HL-60 (cell line): ENCODE results near the gene DLX2.

Experiments used
- DNase-seq, 2 experiments: peaks; one replicate each; pipeline ENCODE4 v3.0.0-alpha.2; 2010 to 2020; ENCODE audit warnings: low read depth in 1 of 2, low spot score in 1 of 2
- H3K27ac ChIP-seq: fragments of 250-450 bp; sonication (Bioruptor Pico); replicated peaks from 2 replicates; pipeline ENCODE4 v1.5.1; 2020; ENCODE audit warnings: mild to moderate bottlenecking, moderate library complexity
- H3K27me3 ChIP-seq: fragments of 250-450 bp; sonication (Bioruptor Pico); 2 replicates; pipeline ENCODE4 v1.5.1; 2021; ENCODE audit warnings: mild to moderate bottlenecking, moderate library complexity; ENCODE audit not compliant: insufficient read depth, poor library complexity, severe bottlenecking
- H3K4me3 ChIP-seq: replicated peaks from 2 replicates; pipeline ENCODE4 v1.5.1; 2011; ENCODE audit warnings: mild to moderate bottlenecking, control low read depth, low read length; ENCODE audit not compliant: insufficient read depth
- GABPA ChIP-seq: IDR thresholded peaks from 2 replicates; pipeline ENCODE4 v1.6.1; 2012; ENCODE audit warnings: low read depth
- POLR2AphosphoS5 ChIP-seq: IDR thresholded peaks from 2 replicates; pipeline ENCODE4 v1.6.1; 2012; ENCODE audit warnings: low read depth
- REST ChIP-seq: IDR thresholded peaks from 2 replicates; pipeline ENCODE4 v1.6.1; 2012; ENCODE audit warnings: low read depth; ENCODE audit not compliant: insufficient replicate concordance
- SPI1 ChIP-seq: IDR thresholded peaks from 2 replicates; pipeline ENCODE4 v1.6.1; 2012; ENCODE audit warnings: low read depth, mild to moderate bottlenecking, borderline replicate concordance
- TF ChIP-seq, protein P1 (sequence below): IDR thresholded peaks from one replicate; pipeline ENCODE4 v1.5.1; 2011; ENCODE audit warnings: low read length, control low read depth, inconsistent platforms; ENCODE audit not compliant: insufficient read depth

The DLX2 gene

DNA sequence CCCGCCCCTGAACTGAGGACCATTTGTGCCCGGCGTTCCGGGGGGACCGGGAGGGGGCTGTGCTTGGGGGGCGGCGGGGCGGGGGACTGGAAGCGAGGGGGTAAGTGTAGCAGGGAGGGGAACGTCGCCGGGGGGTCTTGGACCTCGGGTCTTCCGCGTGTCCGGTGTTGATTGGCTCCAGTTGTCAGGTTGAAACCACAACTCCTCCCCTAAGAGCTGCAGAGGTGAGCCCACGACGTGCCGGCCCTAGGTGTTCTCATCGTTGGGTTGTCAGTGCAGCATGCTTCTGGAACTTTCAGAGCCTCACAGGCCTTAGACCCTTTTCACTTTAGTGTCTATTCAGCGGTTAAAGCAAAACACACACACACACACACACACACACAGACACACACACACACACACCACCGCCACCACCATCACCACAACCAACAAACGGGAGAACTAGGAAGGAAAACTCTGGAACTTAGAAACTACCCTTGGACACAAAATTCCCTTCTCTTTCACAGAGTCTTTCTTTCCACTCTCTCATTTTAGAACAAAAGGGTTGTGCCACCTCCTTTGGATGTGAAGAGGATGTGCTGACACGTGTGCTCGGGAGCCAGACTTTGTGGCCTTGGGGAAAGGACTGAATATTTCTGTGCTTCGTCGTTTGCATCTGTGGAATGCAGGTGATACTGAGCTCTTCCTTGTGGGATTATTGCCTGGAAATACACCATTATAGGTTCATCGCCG lies 6.7 kb upstream of the DLX2 start:
- TF ChIP-seq POLR2AphosphoS5 (no peak), REST (no peak), SPI1 (no peak), GABPA (no peak)
- TF ChIP-seq, protein P1, sequence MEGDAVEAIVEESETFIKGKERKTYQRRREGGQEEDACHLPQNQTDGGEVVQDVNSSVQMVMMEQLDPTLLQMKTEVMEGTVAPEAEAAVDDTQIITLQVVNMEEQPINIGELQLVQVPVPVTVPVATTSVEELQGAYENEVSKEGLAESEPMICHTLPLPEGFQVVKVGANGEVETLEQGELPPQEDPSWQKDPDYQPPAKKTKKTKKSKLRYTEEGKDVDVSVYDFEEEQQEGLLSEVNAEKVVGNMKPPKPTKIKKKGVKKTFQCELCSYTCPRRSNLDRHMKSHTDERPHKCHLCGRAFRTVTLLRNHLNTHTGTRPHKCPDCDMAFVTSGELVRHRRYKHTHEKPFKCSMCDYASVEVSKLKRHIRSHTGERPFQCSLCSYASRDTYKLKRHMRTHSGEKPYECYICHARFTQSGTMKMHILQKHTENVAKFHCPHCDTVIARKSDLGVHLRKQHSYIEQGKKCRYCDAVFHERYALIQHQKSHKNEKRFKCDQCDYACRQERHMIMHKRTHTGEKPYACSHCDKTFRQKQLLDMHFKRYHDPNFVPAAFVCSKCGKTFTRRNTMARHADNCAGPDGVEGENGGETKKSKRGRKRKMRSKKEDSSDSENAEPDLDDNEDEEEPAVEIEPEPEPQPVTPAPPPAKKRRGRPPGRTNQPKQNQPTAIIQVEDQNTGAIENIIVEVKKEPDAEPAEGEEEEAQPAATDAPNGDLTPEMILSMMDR = no peak
- H3K27me3 ChIP-seq = peaks cover 7% of the 10 kb centered on the region

GRCh38 chr2:172108587-172108930 lies 5.9 kb upstream of the DLX2 start:
- no peak for DNase-seq
- Histone ChIP-seq H3K4me3 (no peak overlapping the region), H3K27ac (no peak overlapping the region), H3K27me3 (peaks cover 7% of the 10 kb centered on the region)
- TF ChIP-seq SPI1 (no peak), REST (no peak)
- TF ChIP-seq, protein P1 = no peak

More for the DNA sequence above, 6.7 kb upstream of the DLX2 start:
- no peak overlapping the region for H3K4me3 ChIP-seq
- DNase-seq = no peak
- H3K27ac ChIP-seq = no peak overlapping the region

DNA sequence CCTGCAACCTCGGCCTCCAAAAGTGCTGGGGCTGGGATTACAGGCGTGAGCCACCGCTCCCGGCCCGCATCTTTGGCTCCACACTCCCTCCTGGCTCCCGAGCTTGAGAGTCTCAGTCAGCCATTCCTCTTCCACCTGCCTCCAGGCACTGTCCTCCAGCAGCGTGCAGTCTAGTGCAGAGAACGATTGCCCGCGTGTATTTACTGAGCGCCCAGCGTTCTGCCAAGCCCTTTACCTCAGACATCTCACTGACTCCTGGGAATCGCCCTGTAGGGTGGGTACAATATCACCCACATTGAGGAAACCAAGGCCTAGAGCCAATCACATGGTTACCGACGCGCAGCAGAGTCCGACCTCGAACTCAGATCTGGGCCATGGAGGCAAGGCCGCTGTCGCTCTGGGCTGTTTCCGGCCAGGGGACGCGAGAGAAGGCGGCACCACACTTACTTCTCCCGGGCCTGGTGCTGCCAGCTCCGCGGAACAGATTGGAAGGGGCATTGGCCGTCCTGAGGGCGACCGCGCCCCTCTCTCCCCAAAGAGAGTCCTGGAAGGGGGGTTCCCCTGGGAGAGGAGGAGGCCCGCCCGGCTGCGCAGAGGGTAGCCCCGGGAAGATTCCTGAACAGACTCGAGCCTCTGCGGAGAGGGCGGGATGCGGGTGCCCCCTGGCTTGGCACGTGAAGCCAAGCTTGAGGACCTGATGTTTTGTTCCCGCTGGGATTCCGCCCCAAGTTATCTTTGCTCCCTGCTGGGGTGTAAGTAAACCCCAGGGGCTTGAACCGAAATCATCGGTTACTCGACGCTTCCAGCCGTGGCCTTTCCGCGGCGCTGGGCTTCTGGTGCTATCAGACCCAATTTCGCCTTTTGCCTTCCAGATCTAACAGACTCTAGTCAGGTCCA lies 5.2 kb upstream of the DLX2 start:
- peaks cover 7% of the 10 kb centered on the region for H3K27me3 ChIP-seq
- no peak overlapping the region for H3K4me3 ChIP-seq
- H3K27ac ChIP-seq = no peak overlapping the region
- no peak for DNase-seq
- TF ChIP-seq GABPA (no peak), POLR2AphosphoS5 (no peak), REST (no peak), SPI1 (no peak)
- TF ChIP-seq, protein P1 = no peak
